Activated effector memory CD4-positive, alpha-beta T cell treated with Interleukin-2 at 50 U/mL for 16 hours (primary cell): ENCODE measurements around the gene UBE3A.

Experiments
- DNase-seq: peaks from one replicate; pipeline ENCODE4 v3.0.0-alpha.2; 2020

The UBE3A gene

GRCh38 chr15:25402342-25402741, 36.5 kb downstream of the UBE3A start:
- DNase-seq = no peak

- no peak for DNase-seq
Measured at GRCh38 chr15:25401501-25401900, 37.3 kb downstream of the UBE3A start.

GRCh38 chr15:25397100-25397499, 41.7 kb downstream of the UBE3A start:
- no peak for DNase-seq

- DNase-seq = no peak
Measured at GRCh38 chr15:25394898-25395297, 43.9 kb downstream of the UBE3A start.

- no peak for DNase-seq
Measured at GRCh38 chr15:25392806-25393205, 46.0 kb downstream of the UBE3A start.

GRCh38 chr15:25391971-25392721, 46.7 kb downstream of the UBE3A start:
- no peak for DNase-seq

GRCh38 chr15:25385986-25386385, 52.8 kb downstream of the UBE3A start:
- no peak for DNase-seq

- DNase-seq = no peak
Measured at GRCh38 chr15:25381579-25381978, 57.2 kb downstream of the UBE3A start.

GRCh38 chr15:25378501-25378901, 60.3 kb downstream of the UBE3A start:
- no peak for DNase-seq

GRCh38 chr15:25375557-25375956, 63.3 kb downstream of the UBE3A start:
- no peak for DNase-seq

GRCh38 chr15:25374143-25374542, 64.7 kb downstream of the UBE3A start:
- no peak for DNase-seq

GRCh38 chr15:25372298-25372697, 66.5 kb downstream of the UBE3A start:
- DNase-seq = no peak

GRCh38 chr15:25368850-25369249, 70.0 kb downstream of the UBE3A start:
- DNase-seq = no peak

GRCh38 chr15:25366058-25366457, 72.8 kb downstream of the UBE3A start:
- no peak for DNase-seq

GRCh38 chr15:25362545-25362944, 76.3 kb downstream of the UBE3A start:
- no peak for DNase-seq

- no peak for DNase-seq
Measured at GRCh38 chr15:25347707-25348106, 91.1 kb downstream of the UBE3A start.

GRCh38 chr15:25346371-25346770, 92.5 kb downstream of the UBE3A start:
- DNase-seq = no peak

GRCh38 chr15:25345943-25346342, 92.9 kb downstream of the UBE3A start:
- no peak for DNase-seq

- no peak for DNase-seq
Measured at GRCh38 chr15:25342629-25343028, 96.2 kb downstream of the UBE3A start.

- DNase-seq = no peak
Measured at GRCh38 chr15:25339431-25339830, 99.4 kb downstream of the UBE3A start.

- no peak for DNase-seq
Measured at GRCh38 chr15:25335279-25335678, 103.5 kb downstream of the UBE3A start.

- DNase-seq = no peak
Measured at GRCh38 chr15:25333049-25333448, 105.8 kb downstream of the UBE3A start.

- DNase-seq = no peak
Measured at GRCh38 chr15:25332306-25332705, 106.5 kb downstream of the UBE3A start.

GRCh38 chr15:25331860-25332259, 107.0 kb downstream of the UBE3A start:
- DNase-seq = no peak

- DNase-seq = no peak
Measured at GRCh38 chr15:25331404-25331803, 107.4 kb downstream of the UBE3A start.
